ENCODE data around the gene ADAM8.

The ADAM8 gene

GRCh38 chr10:133308421-133309099, 31.9 kb upstream of the ADAM8 start, which contains the start of the genes TUBGCP2 and ZNF511:
Gene TUBGCP2, minus strand, starts transcription at chr10:133308872. Its CDS starts 5,931 bp downstream, at chr10:133302941.
Gene ZNF511, plus strand, starts transcription at chr10:133308914. Its CDS starts 30 bp downstream, at chr10:133308944.
- peak; percentile 82 for DNase-seq

- DNase-seq: peak; percentile 78
Measured at GRCh38 chr10:133307776-133308420, 31.2 kb upstream of the ADAM8 start.

GRCh38 chr10:133306941-133307379, 30.3 kb upstream of the ADAM8 start:
- no peak for DNase-seq

- DNase-seq: no peak
Measured at GRCh38 chr10:133306097-133306476, 29.4 kb upstream of the ADAM8 start.

- no peak for DNase-seq
Measured at GRCh38 chr10:133303206-133303605, 26.5 kb upstream of the ADAM8 start.

GRCh38 chr10:133302230-133302629, 25.6 kb upstream of the ADAM8 start:
- no peak for DNase-seq

- DNase-seq: no peak
Measured at GRCh38 chr10:133299738-133300137, 23.1 kb upstream of the ADAM8 start.

GRCh38 chr10:133299224-133299623, 22.6 kb upstream of the ADAM8 start:
- DNase-seq: no peak

- no peak for DNase-seq
Measured at GRCh38 chr10:133298466-133298865, 21.8 kb upstream of the ADAM8 start.

GRCh38 chr10:133297504-133297903, 20.8 kb upstream of the ADAM8 start:
- DNase-seq: no peak

GRCh38 chr10:133295426-133296320, 19.0 kb upstream of the ADAM8 start:
- no peak for DNase-seq

- DNase-seq: no peak
Measured at GRCh38 chr10:133294189-133294588, 17.5 kb upstream of the ADAM8 start.

- no peak for DNase-seq
Measured at GRCh38 chr10:133293810-133294119, 17.1 kb upstream of the ADAM8 start.

GRCh38 chr10:133292919-133293809, 16.5 kb upstream of the ADAM8 start:
- DNase-seq: no peak

GRCh38 chr10:133289761-133290160, 13.1 kb upstream of the ADAM8 start:
- DNase-seq: no peak

- DNase-seq: no peak
Measured at GRCh38 chr10:133287832-133288500, 11.3 kb upstream of the ADAM8 start.

- DNase-seq: no peak
Measured at GRCh38 chr10:133286366-133286765, 9.7 kb upstream of the ADAM8 start.

GRCh38 chr10:133285217-133285616, 8.5 kb upstream of the ADAM8 start:
- DNase-seq: no peak

- DNase-seq: no peak
Measured at GRCh38 chr10:133283931-133284330, 7.3 kb upstream of the ADAM8 start.

GRCh38 chr10:133282846-133283390, 6.2 kb upstream of the ADAM8 start:
- no peak for DNase-seq

- no peak for DNase-seq
Measured at GRCh38 chr10:133281628-133282372, 5.1 kb upstream of the ADAM8 start.

Measured in activated T-cell treated with anti-CD3 and anti-CD28 coated beads for 4 hours (primary cell).